Stomach (tissue), 9 donors: ENCODE data around the gene YPEL3. TPM values are rescaled to one million over a fixed set of nuclear protein-coding genes. Genes with fewer than 3 reads are reported as not detected.
A peak's percentile ranks its signal among the peaks of the same experiment; 100 is the strongest.

Experiments used
- DNase-seq, 2 donors: peaks; one replicate each; pipeline versions ENCODE4 v3.0.0 to v3.0.0-alpha.2; 2013 to 2019
- H3K27ac ChIP-seq, 5 donors: fragments of 200-600 bp in 4 of 5; sonication (generic) in 4 of 5; one replicate each; pipeline ENCODE4 v1.5.1; 2013 to 2019; ENCODE audit warnings: mild to moderate bottlenecking in 1 of 5, moderate library complexity in 1 of 5
- H3K27me3 ChIP-seq, 3 donors: fragments of 200-600 bp; sonication (generic); one replicate each; pipeline ENCODE4 v1.5.1; 2017 to 2019; ENCODE audit warnings: mixed run types in 1 of 3
- H3K36me3 ChIP-seq, 4 donors: fragments of 200-600 bp; sonication (generic); 1 replicate in 3 of 4; 2 replicates in 1 of 4; pipeline ENCODE4 v1.5.1; 2016 to 2019
- H3K4me1 ChIP-seq, 4 donors: fragments of 200-600 bp; sonication (generic); one replicate each; pipeline ENCODE4 v1.5.1; 2016 to 2019
- H3K4me3 ChIP-seq, 4 donors: fragments of 200-600 bp; sonication (generic) in 3 of 4; one replicate each; pipeline ENCODE4 v1.5.1; 2016 to 2019; ENCODE audit warnings: mild to moderate bottlenecking in 1 of 4
- H3K9me3 ChIP-seq, 4 donors: fragments of 200-600 bp; sonication (generic); one replicate each; pipeline ENCODE4 v1.5.1; 2016 to 2019
- CTCF ChIP-seq, 7 experiments: fragments of 450-650 bp in 4 of 7; fragments of 200-600 bp in 3 of 7; sonication (generic) in 3 of 7; IDR thresholded peaks; one replicate each; pipeline ENCODE4 v1.5.1; 2016 to 2019; ENCODE audit warnings: antibody characterized with exemption in 7 of 7, control low read depth in 2 of 7, mild to moderate bottlenecking in 1 of 7
- EP300 ChIP-seq: sonication (generic); formaldehyde crosslinking; IDR thresholded peaks from one replicate; pipeline ENCODE4 v1.6.1; 2017; ENCODE audit warnings: antibody characterized with exemption
- POLR2A ChIP-seq, 4 donors: fragments of 450-650 bp; IDR thresholded peaks; one replicate each; pipeline ENCODE4 v1.6.1; 2016; ENCODE audit warnings: antibody characterized with exemption in 4 of 4, control low read depth in 2 of 4, mild to moderate bottlenecking in 1 of 4, moderate library complexity in 1 of 4
- POLR2AphosphoS5 ChIP-seq, 3 donors: sonication (generic); formaldehyde crosslinking; IDR thresholded peaks; one replicate each; pipeline ENCODE4 v1.6.1; 2016; ENCODE audit warnings: antibody characterized with exemption in 3 of 3
- WGBS, 5 donors: extraction: QIAGEN DNeasy Blood & Tissue Kit in 3 of 5; methylation state at CpG; one replicate each; pipeline versions ENCODE4 v1.1.5 to v1.1.7; 2013 to 2018; 5-methylcytosine and 5-hydroxymethylcytosine counted together
- intact Hi-C: fragments of 100-400 bp; cut with DNase I; formaldehyde crosslinking; loops from one replicate; pipeline ENCODE4 v1.15.1; 2023; ENCODE audit warnings: low total_unique reads
- polyA plus RNA-seq, 3 donors: library from polyadenylated mRNA; stranded (reverse); fragments of 200-250 nt; gene quantifications; one replicate each; pipeline ENCODE4 v1.2.3, GENCODE V29; 2013
- total RNA-seq, 5 donors: library from RNA; depleted of rRNA; stranded (reverse); fragments of >200 nt; gene quantifications; one replicate each; pipeline versions ENCODE4 v1.1.0 to v1.2.3, GENCODE V29; 2014 to 2016
- donor health status: healthy with polysubstance abuse.
- donor health status: Bipolar disorder and iron deficiency.
- donor health status: healthy.

YPEL3 gene
- total and polyA plus RNA-seq, 8 donors = 13.9 to 162 (median 78.4) TPM

- Histone ChIP-seq H3K4me3 (peak within 1 kb of the TSS; percentile 48 to 66 (median 52)), H3K27me3 (no peaks in the 10 kb centered on the region), H3K4me1 (peaks cover 40 to 64% (median 54%) of the 10 kb centered on the region in 4 donors), H3K27ac (peak within 1 kb of the TSS; percentile 66 to 99 (median 88)), H3K9me3 (peaks cover 0 to 4% (median 1%) of the 10 kb centered on the region in 4 donors), H3K36me3 (peaks cover 5 to 22% (median 17%) of the 10 kb centered on the region in 4 donors)
- intact Hi-C loops = no loop called here
- peak; percentile 95 to 98 for DNase-seq
- 0 to 1% (median 0%) methylated on average over 34 to 76 of the region's 76 CpGs for WGBS, 5 donors
- TF ChIP-seq EP300 (no peak), CTCF (IDR thresholded peaks at IDR 0.05) (peak in 5 of 7 experiments; percentile 77 to 93 (median 82)), POLR2AphosphoS5 (IDR thresholded peaks at IDR 0.05) (peak; percentile 51 to 88 (median 55))
These were observed 4.3 kb downstream of the YPEL3 start, which contains the start of gene TBX6 for GRCh38 chr16:30091474-30092372. TSS of gene TBX6 (minus strand) at chr16:30091924. CDS start at chr16:30091193, 731 bp downstream.

- Histone ChIP-seq H3K4me1 (peaks cover 36 to 66% (median 49%) of the 10 kb centered on the region in 4 donors), H3K4me3 (peak overlapping the region; percentile 48 to 66 (median 52)), H3K36me3 (peaks cover 5 to 32% (median 24%) of the 10 kb centered on the region in 4 donors), H3K27ac (peak overlapping the region; percentile 66 to 99 (median 88)), H3K9me3 (no peaks in the 10 kb centered on the region), H3K27me3 (no peaks in the 10 kb centered on the region)
- intact Hi-C loops = no loop called here
- peak in 1 of 2 donors; percentile 37 for DNase-seq
- TF ChIP-seq CTCF (IDR thresholded peaks at IDR 0.05) (no peak), EP300 (no peak), POLR2A (IDR thresholded peaks at IDR 0.05) (no peak), POLR2AphosphoS5 (IDR thresholded peaks at IDR 0.05) (no peak)
- 63 to 87% (median 73%) methylated on average over 15 to 26 of the region's 26 CpGs for WGBS, 5 donors
These were observed 5.2 kb downstream of the YPEL3 start for GRCh38 chr16:30090610-30091331.

GRCh38 chr16:30088832-30089624 is 7.0 kb downstream of the YPEL3 start:
- Histone ChIP-seq H3K9me3 (no peaks in the 10 kb centered on the region), H3K4me3 (no peak overlapping the region), H3K36me3 (peaks cover 15 to 42% (median 32%) of the 10 kb centered on the region in 4 donors), H3K4me1 (peaks cover 23 to 57% (median 33%) of the 10 kb centered on the region in 4 donors), H3K27me3 (no peaks in the 10 kb centered on the region), H3K27ac (peak overlapping the region in 2 of 5 donors; percentile 10 to 88)
- TF ChIP-seq POLR2A (IDR thresholded peaks at IDR 0.05) (no peak), CTCF (IDR thresholded peaks at IDR 0.05) (no peak), POLR2AphosphoS5 (IDR thresholded peaks at IDR 0.05) (no peak), EP300 (no peak)
- 78 to 85% (median 79%) methylated on average over 21 to 22 of the region's 22 CpGs for WGBS, 5 donors
- DNase-seq = no peak
- intact Hi-C loops = no loop called here
